Upper lobe of left lung (tissue), 6 donors: ENCODE data around the gene TBX18. TPM values are rescaled to one million over a fixed set of nuclear protein-coding genes. Genes with fewer than 3 reads are reported as not detected.
A peak's percentile ranks its signal among the peaks of the same experiment; 100 is the strongest.

Source experiments
- ATAC-seq, 2 donors: fragments of 200-7000 bp; cut with Tn5 transposase; one replicate each; pipeline ENCODE4 v1.9.1; 2022; ENCODE audit warnings: mild to moderate bottlenecking in 2 of 2, moderate library complexity in 2 of 2; ENCODE audit not compliant: low FRiP score in 2 of 2
- DNase-seq, 2 donors: peaks; one replicate each; pipeline ENCODE4 v3.0.0-alpha.2; 2019 to 2020
- H3K27ac ChIP-seq, 4 donors: fragments of 200-600 bp; sonication (generic); one replicate each; pipeline ENCODE4 v1.5.1; 2016 to 2019
- H3K27me3 ChIP-seq, 4 donors: fragments of 200-600 bp; sonication (generic); one replicate each; pipeline ENCODE4 v1.5.1; 2017 to 2019
- H3K36me3 ChIP-seq, 4 donors: fragments of 200-600 bp; sonication (generic); one replicate each; pipeline ENCODE4 v1.5.1; 2016 to 2019
- H3K4me1 ChIP-seq, 4 donors: fragments of 200-600 bp; sonication (generic); one replicate each; pipeline ENCODE4 v1.5.1; 2018 to 2019
- H3K4me3 ChIP-seq, 4 donors: fragments of 200-600 bp; sonication (generic); one replicate each; pipeline ENCODE4 v1.5.1; 2017 to 2019; ENCODE audit warnings: mild to moderate bottlenecking in 2 of 4, moderate library complexity in 1 of 4
- H3K9me3 ChIP-seq, 4 donors: fragments of 200-600 bp; sonication (generic); one replicate each; pipeline ENCODE4 v1.5.1; 2018 to 2019
- CTCF ChIP-seq, 6 experiments: fragments of 450-650 bp in 4 of 6; fragments of 200-600 bp in 2 of 6; sonication (generic) in 2 of 6; IDR thresholded peaks; one replicate each; pipeline ENCODE4 v1.5.1; 2016 to 2019; ENCODE audit warnings: antibody characterized with exemption in 6 of 6
- EP300 ChIP-seq, 4 donors: sonication (generic); formaldehyde crosslinking; IDR thresholded peaks; one replicate each; pipeline ENCODE4 v1.5.1; 2017; ENCODE audit warnings: antibody characterized with exemption in 4 of 4, control low read depth in 2 of 4
- POLR2A ChIP-seq, 4 donors: fragments of 450-650 bp; IDR thresholded peaks; one replicate each; pipeline ENCODE4 v1.5.1; 2016 to 2017; ENCODE audit warnings: antibody characterized with exemption in 4 of 4, mild to moderate bottlenecking in 2 of 4
- POLR2AphosphoS5 ChIP-seq, 2 donors: sonication (generic); formaldehyde crosslinking; IDR thresholded peaks; one replicate each; pipeline ENCODE4 v1.5.1; 2017; ENCODE audit warnings: antibody characterized with exemption in 2 of 2
- WGBS, 2 donors: methylation state at CpG; one replicate each; pipeline ENCODE4 v1.1.5; 2017 to 2018; 5-methylcytosine and 5-hydroxymethylcytosine counted together
- total RNA-seq, 6 donors: library from RNA; depleted of rRNA in 4 of 6; stranded (reverse); fragments of >200 nt in 4 of 6; gene quantifications; one replicate each; pipeline versions ENCODE4 v1.1.0 to v1.2.1, GENCODE V29; 2016 to 2021
- donor health status: DM: no; HTN: no; CAD: no; lungs with moderate emphysema.
- donor health status: DM: no; HTN: yes; CAD: no; lungs with severe emphysema.

Gene TBX18
- total RNA-seq, 6 donors from 2014 or later: 0.20 to 0.49 (median 0.44) TPM; not detected in 3

GRCh38 chr6:84767526-84768201 is 3.3 kb upstream of the TBX18 start:
- no peak for TF ChIP-seq CTCF (IDR thresholded peaks at IDR 0.05)
- no peak for TF ChIP-seq POLR2AphosphoS5 (IDR thresholded peaks at IDR 0.05)
- TF ChIP-seq EP300 (IDR thresholded peaks at IDR 0.05): no peak
- no peak for TF ChIP-seq POLR2A (IDR thresholded peaks at IDR 0.05)
- Histone ChIP-seq H3K4me3 (no peak overlapping the region), H3K36me3 (no peaks in the 10 kb centered on the region), H3K27me3 (peaks cover 0 to 85% (median 34%) of the 10 kb centered on the region in 4 donors), H3K4me1 (peaks cover 12 to 30% (median 17%) of the 10 kb centered on the region in 4 donors), H3K9me3 (peaks cover 0 to 6% (median 3%) of the 10 kb centered on the region in 4 donors), H3K27ac (no peak overlapping the region)
- WGBS, 2 donors: 15 to 16% methylated on average over 14 of the region's 14 CpGs
- no peak for DNase-seq
- no peak for ATAC-seq

DNA sequence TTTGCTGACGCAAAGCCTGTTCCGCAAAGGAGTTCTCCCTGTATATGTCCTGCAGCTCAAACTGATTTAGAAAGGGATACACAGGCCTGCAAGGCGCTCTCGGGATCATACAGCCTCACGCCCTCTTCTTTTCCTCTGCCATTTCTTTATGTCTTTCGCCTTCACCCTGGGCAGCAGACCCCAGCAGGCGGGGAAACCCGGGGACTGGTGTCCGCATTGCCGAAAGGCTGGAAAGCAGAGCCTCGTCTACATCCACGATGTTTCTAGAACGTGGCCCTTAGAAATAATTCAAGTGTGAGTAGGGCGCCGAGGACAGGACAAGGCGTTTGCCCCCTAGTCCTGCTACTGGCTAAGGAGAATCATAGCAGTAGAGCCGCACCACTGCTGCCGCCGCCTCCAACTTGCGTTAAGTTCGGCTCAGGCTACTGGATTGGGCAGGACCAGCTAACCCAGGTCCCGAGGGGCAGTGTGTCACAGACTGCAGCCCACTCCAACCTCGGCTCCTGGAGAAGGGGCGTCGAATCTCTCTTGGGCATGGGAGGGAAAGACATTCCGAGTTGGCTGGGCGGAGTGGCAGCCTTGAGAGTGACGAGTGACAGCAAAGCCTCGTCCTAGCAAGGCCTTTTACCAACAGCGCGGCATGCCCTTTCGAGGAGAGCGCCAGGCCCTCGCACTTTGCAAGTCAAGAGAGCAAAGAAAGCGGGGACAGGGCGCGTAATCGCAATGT is 2.6 kb upstream of the TBX18 start:
- H3K4me3 ChIP-seq: no peak overlapping the region
- peaks cover 0 to 88% (median 34%) of the 10 kb centered on the region in 4 donors for H3K27me3 ChIP-seq
- 12 to 15% methylated on average over 34 to 38 of the region's 38 CpGs for WGBS, 2 donors
- DNase-seq: peak in 1 of 2 donors; percentile 28
- H3K36me3 ChIP-seq: no peaks in the 10 kb centered on the region
- H3K4me1 ChIP-seq: peaks cover 12 to 34% (median 17%) of the 10 kb centered on the region in 4 donors
- H3K9me3 ChIP-seq: peaks cover 0 to 6% (median 3%) of the 10 kb centered on the region in 4 donors
- no peak for TF ChIP-seq POLR2AphosphoS5 (IDR thresholded peaks at IDR 0.05)
- no peak for TF ChIP-seq EP300 (IDR thresholded peaks at IDR 0.05)
- no peak for TF ChIP-seq CTCF (IDR thresholded peaks at IDR 0.05)
- no peak for ATAC-seq
- no peak overlapping the region for H3K27ac ChIP-seq

- WGBS, 2 donors: 5 to 13% methylated on average over 27 to 32 of the region's 32 CpGs
- no peak for TF ChIP-seq EP300 (IDR thresholded peaks at IDR 0.05)
- TF ChIP-seq POLR2AphosphoS5 (IDR thresholded peaks at IDR 0.05): no peak
- TF ChIP-seq CTCF (IDR thresholded peaks at IDR 0.05): no peak
- no peak for TF ChIP-seq POLR2A (IDR thresholded peaks at IDR 0.05)
- H3K27me3 ChIP-seq: peaks cover 0 to 83% (median 32%) of the 10 kb centered on the region in 4 donors
Observed at GRCh38 chr6:84766118-84766798, 1.9 kb upstream of the TBX18 start.

DNA sequence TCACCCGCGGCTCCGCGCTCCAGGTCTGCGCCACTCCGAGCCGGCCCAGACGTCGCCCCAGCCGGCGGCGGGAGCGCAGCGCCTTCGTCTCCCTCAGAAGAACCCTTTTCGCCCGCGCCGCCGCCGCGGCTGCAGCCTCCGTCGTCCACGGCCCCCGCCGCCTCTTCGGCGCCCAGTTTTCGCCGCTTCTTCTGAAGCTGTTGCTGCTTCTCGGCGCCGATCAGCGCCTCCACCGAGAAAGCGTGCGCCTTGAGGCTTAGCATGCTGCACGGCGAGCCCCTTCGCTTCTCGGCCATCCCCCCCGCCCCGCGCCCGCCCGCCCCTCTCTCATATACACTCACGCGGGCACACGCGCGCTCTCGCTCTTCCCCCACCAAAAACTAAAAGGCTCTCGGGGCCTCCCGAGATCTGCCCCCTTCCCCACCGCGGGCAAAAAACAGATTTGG is 489 bp downstream of the TBX18 start:
- Histone ChIP-seq H3K27me3 (peaks cover 0 to 70% (median 30%) of the 10 kb centered on the region in 4 donors), H3K9me3 (peaks cover 0 to 6% (median 3%) of the 10 kb centered on the region in 4 donors), H3K4me3 (peak overlapping the region; percentile 2 to 37 (median 26)), H3K27ac (peak overlapping the region in 1 of 4 donors; percentile 4), H3K4me1 (peaks cover 12 to 34% (median 17%) of the 10 kb centered on the region in 4 donors), H3K36me3 (no peaks in the 10 kb centered on the region)
- TF ChIP-seq CTCF (IDR thresholded peaks at IDR 0.05): no peak
- 0 to 5% methylated on average over 21 to 33 of the region's 57 CpGs for WGBS, 2 donors
- ATAC-seq (peak in 1 of 2 donors; percentile 1), DNase-seq (peak in 1 of 2 donors; percentile 84)

More at GRCh38 chr6:84766118-84766798, 1.9 kb upstream of the TBX18 start:
- peaks cover 0 to 6% (median 3%) of the 10 kb centered on the region in 4 donors for H3K9me3 ChIP-seq
- H3K36me3 ChIP-seq: no peaks in the 10 kb centered on the region
- H3K4me1 ChIP-seq: peaks cover 12 to 34% (median 17%) of the 10 kb centered on the region in 4 donors
- ATAC-seq (no peak), DNase-seq (peak in 1 of 2 donors; percentile 22)
- H3K4me3 ChIP-seq: no peak overlapping the region
- H3K27ac ChIP-seq: no peak overlapping the region
